ENCODE measurements around the gene SMU1. TPM values are rescaled to one million over a fixed set of nuclear protein-coding genes. Genes with fewer than 3 reads are reported as not detected.

SMU1 gene
- total RNA-seq, 1 donor from 2014 or later = 19.2 TPM

GRCh38 chr9:33120620-33121019 is 44.1 kb upstream of the SMU1 start:
- peaks cover 10% of the 10 kb centered on the region for H3K4me1 ChIP-seq
- intact Hi-C loops (cut with DNase I) = no loop called here
- peaks cover 39% of the 10 kb centered on the region for H3K36me3 ChIP-seq
- H3K4me3 ChIP-seq = no peak overlapping the region
- no peak for TF ChIP-seq CTCF (IDR thresholded peaks at IDR 0.05)
- ATAC-seq (no peak), DNase-seq (no peak)
- H3K27ac ChIP-seq = no peak overlapping the region
- H3K9me3 ChIP-seq = no peaks in the 10 kb centered on the region
- H3K27me3 ChIP-seq = no peaks in the 10 kb centered on the region

GRCh38 chr9:33117796-33118195 is 41.3 kb upstream of the SMU1 start:
- no peak for TF ChIP-seq CTCF (IDR thresholded peaks at IDR 0.05)
- H3K9me3 ChIP-seq = no peaks in the 10 kb centered on the region
- H3K4me1 ChIP-seq = peaks cover 8% of the 10 kb centered on the region
- ATAC-seq = peak; percentile 6
- no peak overlapping the region for H3K4me3 ChIP-seq
- H3K27me3 ChIP-seq = no peaks in the 10 kb centered on the region
- intact Hi-C loops (cut with DNase I) = no loop called here
- H3K27ac ChIP-seq = no peak overlapping the region
- no peak for DNase-seq
- peaks cover 62% of the 10 kb centered on the region for H3K36me3 ChIP-seq

GRCh38 chr9:33117306-33117705 is 40.8 kb upstream of the SMU1 start:
- ATAC-seq = no peak

GRCh38 chr9:33116860-33117259 is 40.4 kb upstream of the SMU1 start:
- intact Hi-C loops (cut with DNase I) = no loop called here
- no peak overlapping the region for H3K4me3 ChIP-seq
- TF ChIP-seq CTCF (IDR thresholded peaks at IDR 0.05) = no peak
- peak overlapping the region; percentile 48 for H3K27ac ChIP-seq
- H3K4me1 ChIP-seq = peaks cover 8% of the 10 kb centered on the region
- peaks cover 72% of the 10 kb centered on the region for H3K36me3 ChIP-seq
- DNase-seq (no peak), ATAC-seq (peak; percentile 63)
- no peaks in the 10 kb centered on the region for H3K27me3 ChIP-seq
- no peaks in the 10 kb centered on the region for H3K9me3 ChIP-seq

More at GRCh38 chr9:33117306-33117705, 40.8 kb upstream of the SMU1 start:
- H3K36me3 ChIP-seq = peaks cover 67% of the 10 kb centered on the region
- no peaks in the 10 kb centered on the region for H3K9me3 ChIP-seq
- intact Hi-C loops (cut with DNase I) = no loop called here
- no peaks in the 10 kb centered on the region for H3K27me3 ChIP-seq
- no peak for TF ChIP-seq CTCF (IDR thresholded peaks at IDR 0.05)
- peak overlapping the region; percentile 48 for H3K27ac ChIP-seq
- DNase-seq = no peak
- H3K4me1 ChIP-seq = peaks cover 8% of the 10 kb centered on the region
- no peak overlapping the region for H3K4me3 ChIP-seq

GRCh38 chr9:33114746-33115145 is 38.3 kb upstream of the SMU1 start:
- Histone ChIP-seq H3K4me1 (peaks cover 8% of the 10 kb centered on the region), H3K27ac (no peak overlapping the region), H3K27me3 (no peaks in the 10 kb centered on the region), H3K4me3 (no peak overlapping the region), H3K9me3 (no peaks in the 10 kb centered on the region), H3K36me3 (peaks cover 74% of the 10 kb centered on the region)
- TF ChIP-seq CTCF (IDR thresholded peaks at IDR 0.05) = no peak
- ATAC-seq = peak; percentile 33
- intact Hi-C loops (cut with DNase I) = no loop called here
- no peak for DNase-seq

Data from upper lobe of right lung (tissue), 1 donor.